GM21360 (cell line): ENCODE results near the gene ARID3A.

ENCODE experiments used
- ATAC-seq: cut with Tn5 transposase; IDR thresholded peaks from one replicate; pipeline ENCODE4 v1.9.1; 2021; ENCODE audit warnings: mild to moderate bottlenecking, moderate library complexity; ENCODE audit not compliant: unreplicated experiment

The ARID3A gene

DNA sequence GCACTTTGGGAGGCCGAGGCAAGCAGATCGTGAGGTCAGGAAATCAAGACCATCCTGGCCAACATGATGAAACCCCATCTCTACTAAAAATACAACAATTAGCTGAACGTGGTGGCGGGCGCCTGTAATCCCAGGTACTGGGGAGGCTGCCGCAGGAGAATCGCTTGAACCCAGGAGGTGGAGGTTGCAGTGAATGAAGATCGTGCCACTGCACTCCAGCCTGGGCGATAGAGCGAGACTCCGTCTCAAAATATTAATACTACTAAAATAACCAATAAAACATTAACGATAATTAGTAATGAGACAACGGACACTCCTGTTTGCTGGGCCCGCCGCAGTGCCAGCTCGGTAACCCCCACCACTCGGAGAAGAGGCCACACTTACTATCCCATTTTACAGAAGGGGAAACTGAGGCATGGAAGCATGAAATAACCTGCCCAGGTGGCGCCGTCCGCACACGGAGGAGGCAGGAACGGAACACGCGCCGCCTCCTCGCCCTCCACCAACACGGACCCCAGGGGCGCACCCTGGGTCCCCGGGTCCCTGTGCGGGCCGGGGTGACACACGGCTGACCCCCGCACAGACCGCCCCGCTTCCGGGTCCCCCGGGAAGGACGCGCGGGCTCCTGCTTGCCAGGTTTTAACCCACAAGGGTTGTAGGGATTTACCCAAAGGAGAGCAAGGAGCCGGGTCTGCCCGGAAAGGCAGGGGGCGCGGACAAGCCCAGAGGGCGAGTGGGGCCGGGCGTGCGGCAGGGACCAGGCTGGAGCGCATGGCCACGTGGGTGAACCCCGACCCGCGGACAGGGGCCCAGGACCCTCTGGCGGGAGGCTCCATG, 14.4 kb upstream of the ARID3A start:
- no peak for ATAC-seq

DNA sequence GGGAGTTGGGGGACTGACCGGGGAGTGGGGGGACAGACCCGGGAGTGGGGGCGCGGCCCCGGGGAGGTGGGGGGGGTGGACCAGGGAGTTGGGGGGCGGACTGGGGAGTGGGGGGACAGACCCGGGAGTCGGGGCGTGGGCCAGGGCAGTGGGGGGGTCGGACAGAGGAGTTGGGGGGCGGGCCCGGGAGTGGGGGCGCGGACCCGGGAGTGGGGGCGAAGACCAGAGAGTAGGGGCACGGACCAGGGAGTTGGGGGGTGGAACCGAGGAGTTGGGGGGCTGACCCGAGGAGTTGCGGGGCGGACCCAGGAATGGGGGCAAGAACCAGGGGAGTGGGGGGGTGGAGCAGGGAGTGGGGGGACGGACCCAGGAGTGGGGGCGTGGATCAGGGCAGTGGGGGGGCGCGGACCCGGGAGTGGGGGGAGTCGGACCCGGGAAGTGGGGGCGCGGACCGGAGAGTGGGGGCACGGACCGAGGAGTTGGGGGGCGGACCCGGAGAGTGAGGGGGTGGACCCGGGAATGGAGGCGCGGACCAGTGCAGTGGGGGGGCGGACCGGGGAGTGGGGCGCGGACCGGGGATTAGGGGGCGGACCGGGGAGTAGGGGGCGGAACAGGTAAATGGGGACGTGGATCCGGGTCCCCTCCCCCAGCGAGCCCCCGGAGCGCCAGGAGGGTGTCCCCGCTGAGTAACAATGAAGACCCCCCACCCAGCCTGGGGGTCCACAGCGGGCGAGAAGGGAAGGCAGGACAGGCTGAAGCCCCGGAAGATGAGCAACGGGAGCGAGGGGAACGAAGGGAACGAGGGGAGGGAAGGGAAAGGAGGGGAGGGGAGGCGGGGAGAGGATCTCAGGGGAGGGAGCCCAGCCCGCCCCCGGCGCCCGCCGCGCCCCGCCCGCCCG, 13.4 kb upstream of the ARID3A start:
- no peak for ATAC-seq

GRCh38 chr19:913080-913748, 12.6 kb upstream of the ARID3A start, which contains the start of gene R3HDM4:
Gene R3HDM4, minus strand, starts transcription at chr19:913219. Its CDS starts 62 bp downstream, at chr19:913157.
- no peak for ATAC-seq

GRCh38 chr19:916645-917322, 9.1 kb upstream of the ARID3A start:
- no peak for ATAC-seq

- no peak for ATAC-seq
These were observed 8.3 kb upstream of the ARID3A start, which contains the start of gene KISS1R for GRCh38 chr19:917323-918151. Gene KISS1R, plus strand, starts transcription at chr19:917333. Its CDS starts 170 bp downstream, at chr19:917503.

DNA sequence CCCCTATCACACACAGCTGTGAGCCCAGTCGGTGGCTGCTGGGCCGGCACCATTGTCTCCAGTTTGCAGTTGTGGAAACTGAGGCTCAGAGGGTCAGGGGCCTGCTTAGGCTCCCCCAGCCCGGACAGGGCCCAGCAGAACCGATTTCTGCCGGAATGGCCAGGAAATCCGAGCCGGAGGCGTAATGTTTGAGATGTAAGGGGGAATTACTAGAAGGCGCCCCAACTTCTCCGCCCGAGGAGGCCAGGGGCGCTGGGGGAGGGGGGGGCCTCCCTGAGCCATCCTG, 7.7 kb upstream of the ARID3A start:
- no peak for ATAC-seq

GRCh38 chr19:918481-919198, 7.2 kb upstream of the ARID3A start:
- no peak for ATAC-seq

DNA sequence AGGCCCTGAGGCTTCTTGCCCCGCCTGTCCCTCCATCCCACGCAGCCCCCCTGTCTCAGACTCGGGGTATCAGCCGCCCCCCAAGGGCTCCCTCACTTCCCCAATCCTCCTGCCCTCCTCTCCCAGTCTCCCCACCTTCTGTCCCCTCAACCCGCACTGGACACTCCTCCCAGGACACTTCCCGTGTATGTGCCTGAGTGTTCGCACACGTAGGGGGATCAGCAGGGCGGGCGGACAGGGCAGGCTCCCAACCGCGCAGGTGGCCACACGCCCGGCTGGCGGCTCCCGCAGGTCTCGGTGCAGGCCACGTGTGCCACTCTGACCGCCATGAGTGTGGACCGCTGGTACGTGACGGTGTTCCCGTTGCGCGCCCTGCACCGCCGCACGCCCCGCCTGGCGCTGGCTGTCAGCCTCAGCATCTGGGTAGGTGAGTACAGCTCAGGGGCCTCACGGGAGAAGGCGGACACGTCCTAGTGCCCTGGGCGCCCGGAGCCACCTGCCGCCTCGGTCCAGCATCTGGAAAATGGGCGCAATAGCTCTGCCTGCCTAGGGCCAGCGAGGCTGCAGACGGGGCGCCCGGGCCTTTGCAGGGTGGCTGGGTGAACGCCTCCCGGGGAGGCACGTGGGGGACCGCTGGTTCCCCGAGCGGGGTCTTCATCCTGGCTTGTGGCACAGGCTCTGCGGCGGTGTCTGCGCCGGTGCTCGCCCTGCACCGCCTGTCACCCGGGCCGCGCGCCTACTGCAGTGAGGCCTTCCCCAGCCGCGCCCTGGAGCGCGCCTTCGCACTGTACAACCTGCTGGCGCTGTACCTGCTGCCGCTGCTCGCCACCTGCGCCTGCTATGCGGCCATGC, 6.4 kb upstream of the ARID3A start:
- ATAC-seq, result no peak

GRCh38 chr19:920051-920864, 5.6 kb upstream of the ARID3A start:
- no peak for ATAC-seq

GRCh38 chr19:924553-925086, 1.2 kb upstream of the ARID3A start:
- no peak for ATAC-seq

DNA sequence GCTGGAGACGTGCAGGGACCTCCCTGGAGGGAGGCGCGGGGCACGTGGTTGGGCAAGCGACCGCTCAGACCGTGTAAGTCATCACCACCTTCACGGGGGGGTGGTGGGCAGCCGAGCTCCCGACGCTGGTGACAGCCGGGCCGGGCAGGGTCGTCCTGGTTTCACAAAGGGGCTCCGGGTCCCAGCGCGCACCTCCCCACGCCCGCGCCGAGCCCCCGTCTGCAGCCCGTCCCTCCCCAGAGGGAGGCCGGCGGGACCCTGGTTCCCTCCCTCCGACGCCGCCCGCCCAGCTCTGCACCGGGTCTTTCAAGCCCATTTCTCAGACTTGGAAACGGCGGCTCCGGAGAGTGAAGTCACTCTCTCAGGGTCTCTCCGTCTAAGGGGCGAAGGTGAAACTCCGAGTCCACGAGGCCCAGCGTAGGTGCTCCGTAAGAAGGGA, 729 bp upstream of the ARID3A start:
- ATAC-seq, result peak; percentile 36

DNA sequence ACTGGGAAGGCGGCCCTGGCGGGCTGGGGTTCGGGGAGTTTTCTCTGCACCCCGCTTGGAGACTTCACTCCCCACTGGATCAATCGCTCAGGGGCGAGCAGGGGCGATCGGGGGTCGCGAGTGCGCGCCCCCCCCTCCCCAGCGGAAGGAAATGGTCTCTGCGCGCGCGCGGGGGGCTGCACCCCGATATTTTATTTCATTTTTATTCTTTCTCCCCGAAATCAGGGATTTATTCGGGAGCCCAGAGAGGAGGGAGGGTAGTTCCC, 421 bp downstream of the ARID3A start:
- no peak for ATAC-seq

GRCh38 chr19:926589-927350, 935 bp downstream of the ARID3A start:
- ATAC-seq, result no peak

DNA sequence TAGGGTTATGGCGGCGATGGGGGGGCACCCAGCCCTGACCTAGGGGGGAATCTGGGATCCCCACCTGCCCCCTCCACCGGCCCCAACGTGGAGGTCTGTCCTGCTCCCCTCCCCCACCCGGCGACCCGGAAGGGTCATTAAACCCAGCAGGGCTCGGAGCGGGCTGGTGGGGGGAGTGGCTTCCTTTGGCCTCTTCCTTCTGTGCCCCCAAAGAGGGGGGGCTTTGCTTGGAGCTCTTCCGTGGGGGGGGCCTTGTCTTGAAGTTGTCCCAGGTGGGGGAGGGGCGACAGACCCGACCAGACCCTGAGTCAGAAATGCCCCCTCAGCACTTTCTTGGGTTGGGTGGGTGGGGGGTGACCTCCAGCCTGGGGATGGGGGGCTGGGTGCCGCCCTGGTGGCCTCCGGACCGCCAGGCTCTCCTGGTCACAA, 1.5 kb downstream of the ARID3A start:
- no peak for ATAC-seq

- no peak for ATAC-seq
These were observed 2.1 kb downstream of the ARID3A start for GRCh38 chr19:927780-928401.

DNA sequence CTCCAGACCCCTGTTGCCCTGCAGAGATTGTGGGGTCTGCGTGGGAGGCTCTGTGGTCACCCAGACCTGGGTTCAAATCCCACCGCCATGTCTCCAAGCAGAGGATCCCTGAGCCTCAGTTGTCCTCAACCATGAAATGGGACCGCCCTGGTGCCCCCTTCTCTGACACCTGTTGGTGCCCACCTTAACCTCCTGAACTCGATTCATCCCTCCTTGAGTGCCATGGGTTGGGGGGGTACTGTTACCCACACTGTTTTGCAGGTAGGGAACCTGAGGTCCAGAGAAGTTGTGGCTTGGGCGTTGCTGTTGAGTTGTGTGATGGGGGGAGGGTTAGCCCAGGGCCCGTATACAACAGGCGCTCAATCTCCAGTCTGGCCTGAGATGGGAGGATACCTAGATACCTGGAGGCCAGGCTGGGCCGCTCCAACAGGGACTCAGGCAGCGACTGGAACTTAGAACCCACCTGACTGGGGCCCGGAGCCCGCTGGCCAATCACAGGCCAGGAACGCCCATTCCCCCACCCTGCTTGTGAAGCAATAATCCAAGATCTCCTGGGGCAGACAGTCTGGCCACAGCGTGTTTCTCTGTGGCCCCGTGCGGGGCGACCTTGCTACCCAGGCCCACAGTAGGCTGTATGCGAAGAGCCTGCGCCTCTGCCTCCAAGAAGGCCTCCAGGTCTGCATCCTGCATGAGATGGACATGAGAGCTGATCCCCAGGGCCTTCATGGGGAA, 2.8 kb downstream of the ARID3A start:
- ATAC-seq, result no peak
